ENCODE results near the gene ACAP2. TPM values are rescaled to one million over a fixed set of nuclear protein-coding genes. Genes with fewer than 3 reads are reported as not detected.
A peak's percentile ranks its signal among the peaks of the same experiment; 100 is the strongest.

The ACAP2 gene
- total and polyA plus RNA-seq, 4 donors = 11.2 to 146 (median 38.7) TPM

DNA sequence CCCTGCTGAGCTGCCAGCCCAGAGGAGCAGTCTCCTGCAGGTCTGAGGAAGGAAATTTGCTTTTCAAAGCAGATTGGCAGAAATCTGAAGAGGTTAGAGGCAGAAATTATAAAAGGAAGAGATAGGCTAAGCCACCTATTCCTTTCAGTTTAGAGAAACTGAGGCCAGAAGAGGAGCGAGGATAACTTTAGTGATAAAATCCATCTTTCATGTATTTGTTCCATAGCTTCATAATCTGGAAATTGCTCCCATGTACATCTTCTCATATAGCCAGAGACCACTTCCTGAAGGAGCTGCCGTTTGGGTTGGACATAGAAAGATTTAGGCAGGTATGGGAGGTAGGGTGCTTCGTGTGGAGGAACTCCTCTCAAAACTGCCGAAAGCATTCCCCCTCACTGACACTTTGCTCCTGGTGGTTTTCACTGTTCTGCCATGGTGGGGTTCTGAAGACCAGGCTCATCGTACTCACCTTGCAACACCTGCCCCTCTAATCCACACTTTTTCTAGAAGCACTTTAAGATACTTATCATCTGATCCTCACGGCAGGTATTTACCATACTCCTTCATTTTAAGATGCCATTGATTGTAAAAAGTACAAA is 670 bp upstream of the ACAP2 start:
- DNase-seq = peak in 1 of 3 donors; percentile 12
- H3K4me3 ChIP-seq = no peak overlapping the region
- no peak for ATAC-seq (ENCODE audit: insufficient read depth, low FRiP score)
- H3K36me3 ChIP-seq (ENCODE audit: control insufficient read depth in 4 of 4, insufficient read depth in 4 of 4, low read length in 4 of 4) = no peaks in the 10 kb centered on the region
- H3K27me3 ChIP-seq (ENCODE audit: control insufficient read depth in 3 of 3, insufficient read depth in 3 of 3, low read length in 2 of 3) = no peaks in the 10 kb centered on the region
- H3K9ac ChIP-seq (ENCODE audit: insufficient read depth in 1 of 2, low read length in 2 of 2) = peak overlapping the region in 1 of 2 donors; percentile 86
- TF ChIP-seq, protein P1, sequence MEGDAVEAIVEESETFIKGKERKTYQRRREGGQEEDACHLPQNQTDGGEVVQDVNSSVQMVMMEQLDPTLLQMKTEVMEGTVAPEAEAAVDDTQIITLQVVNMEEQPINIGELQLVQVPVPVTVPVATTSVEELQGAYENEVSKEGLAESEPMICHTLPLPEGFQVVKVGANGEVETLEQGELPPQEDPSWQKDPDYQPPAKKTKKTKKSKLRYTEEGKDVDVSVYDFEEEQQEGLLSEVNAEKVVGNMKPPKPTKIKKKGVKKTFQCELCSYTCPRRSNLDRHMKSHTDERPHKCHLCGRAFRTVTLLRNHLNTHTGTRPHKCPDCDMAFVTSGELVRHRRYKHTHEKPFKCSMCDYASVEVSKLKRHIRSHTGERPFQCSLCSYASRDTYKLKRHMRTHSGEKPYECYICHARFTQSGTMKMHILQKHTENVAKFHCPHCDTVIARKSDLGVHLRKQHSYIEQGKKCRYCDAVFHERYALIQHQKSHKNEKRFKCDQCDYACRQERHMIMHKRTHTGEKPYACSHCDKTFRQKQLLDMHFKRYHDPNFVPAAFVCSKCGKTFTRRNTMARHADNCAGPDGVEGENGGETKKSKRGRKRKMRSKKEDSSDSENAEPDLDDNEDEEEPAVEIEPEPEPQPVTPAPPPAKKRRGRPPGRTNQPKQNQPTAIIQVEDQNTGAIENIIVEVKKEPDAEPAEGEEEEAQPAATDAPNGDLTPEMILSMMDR (IDR thresholded peaks at IDR 0.05; ENCODE audit: control extremely low read depth, extremely low read depth) = no peak
- peak overlapping the region; percentile 55 to 72 for H3K27ac ChIP-seq (ENCODE audit: low read depth in 1 of 2, low read length in 1 of 2)
- 12 to 15% methylated on average over 6 of the region's 6 CpGs for WGBS, 2 donors
- H3K9me3 ChIP-seq (ENCODE audit: control insufficient read depth in 4 of 4, insufficient read depth in 3 of 4, low read length in 3 of 4) = no peaks in the 10 kb centered on the region
- peaks cover 0 to 15% (median 5%) of the 10 kb centered on the region in 5 donors for H3K4me1 ChIP-seq (ENCODE audit: control insufficient read depth in 5 of 5, insufficient read depth in 5 of 5, low read length in 5 of 5)

DNA sequence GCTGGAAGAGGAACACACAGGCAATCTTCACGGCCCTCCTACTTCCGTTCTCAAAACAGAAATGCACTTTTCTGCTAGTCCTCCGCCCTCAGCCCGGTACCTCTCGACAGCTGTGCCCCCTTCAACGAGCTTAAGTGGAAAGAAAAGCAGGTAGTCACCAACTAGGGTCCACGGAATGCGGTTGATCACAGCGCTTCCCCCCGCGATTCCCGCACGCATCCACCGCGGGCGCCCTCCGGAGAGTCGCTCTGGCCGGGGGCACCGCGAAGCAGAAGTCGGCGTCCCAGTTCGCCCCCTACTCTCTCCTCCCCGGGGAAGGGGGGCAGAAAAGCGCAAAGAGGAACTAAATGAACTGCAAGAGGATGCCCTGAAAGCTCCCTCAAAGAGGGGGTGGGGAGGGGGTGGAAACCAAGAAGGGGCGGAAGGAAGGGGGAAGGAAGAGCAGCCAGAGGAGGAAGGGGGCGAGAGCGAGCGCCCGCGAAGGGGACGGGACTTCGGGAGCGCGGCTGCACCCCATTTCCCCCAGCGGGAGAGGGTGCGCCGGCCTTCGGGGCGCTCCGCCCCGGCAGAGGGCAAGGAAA is 738 bp downstream of the ACAP2 start:
- Histone ChIP-seq H3K27me3 (ENCODE audit: control insufficient read depth in 3 of 3, insufficient read depth in 3 of 3, low read length in 2 of 3) (no peaks in the 10 kb centered on the region), H3K4me3 (peak overlapping the region; percentile 93), H3K36me3 (ENCODE audit: control insufficient read depth in 4 of 4, insufficient read depth in 4 of 4, low read length in 4 of 4) (no peaks in the 10 kb centered on the region), H3K9me3 (ENCODE audit: control insufficient read depth in 4 of 4, insufficient read depth in 3 of 4, low read length in 3 of 4) (no peaks in the 10 kb centered on the region), H3K4me1 (ENCODE audit: control insufficient read depth in 5 of 5, insufficient read depth in 5 of 5, low read length in 5 of 5) (peaks cover 0 to 15% (median 5%) of the 10 kb centered on the region in 5 donors), H3K9ac (ENCODE audit: insufficient read depth in 1 of 2, low read length in 2 of 2) (peak overlapping the region; percentile 65 to 93), H3K27ac (ENCODE audit: low read depth in 1 of 2, low read length in 1 of 2) (peak overlapping the region; percentile 96 to 100)
- TF ChIP-seq, protein P1 (IDR thresholded peaks at IDR 0.05; ENCODE audit: control extremely low read depth, extremely low read depth) = no peak
- 0 to 1% methylated on average over 37 to 43 of the region's 43 CpGs for WGBS, 2 donors
- DNase-seq (peak; percentile 68 to 72 (median 71)), ATAC-seq (ENCODE audit: insufficient read depth, low FRiP score) (peak; percentile 4)

DNA sequence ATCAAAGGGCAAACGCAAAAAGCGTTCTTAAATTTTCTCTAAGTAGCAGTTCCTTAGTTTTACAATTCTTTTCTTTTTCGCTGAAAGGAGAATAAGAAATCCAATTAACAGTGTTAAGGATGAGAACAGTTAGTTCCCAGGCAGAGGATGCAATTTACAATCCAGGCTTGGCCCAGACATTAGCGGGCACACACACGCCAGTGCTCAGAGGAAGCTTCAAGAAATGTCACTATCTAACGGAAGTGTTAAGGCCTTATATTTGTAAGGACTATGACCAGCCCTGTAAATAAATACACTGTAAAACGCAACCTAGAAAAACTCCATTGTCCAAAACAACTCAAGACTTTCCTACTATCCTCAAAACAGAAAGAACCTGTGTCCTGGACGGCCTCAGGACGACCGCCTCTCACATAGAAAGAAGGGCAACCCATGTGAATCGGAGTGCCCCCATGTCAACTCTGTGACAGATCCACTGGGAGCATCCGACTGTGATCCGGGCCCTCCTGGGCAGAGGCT is 1.3 kb downstream of the ACAP2 start:
- TF ChIP-seq, protein P1 (IDR thresholded peaks at IDR 0.05; ENCODE audit: control extremely low read depth, extremely low read depth) = no peak
- Histone ChIP-seq H3K4me1 (ENCODE audit: control insufficient read depth in 5 of 5, insufficient read depth in 5 of 5, low read length in 5 of 5) (peaks cover 0 to 15% (median 5%) of the 10 kb centered on the region in 5 donors), H3K9me3 (ENCODE audit: control insufficient read depth in 4 of 4, insufficient read depth in 3 of 4, low read length in 3 of 4) (no peaks in the 10 kb centered on the region), H3K27me3 (ENCODE audit: control insufficient read depth in 3 of 3, insufficient read depth in 3 of 3, low read length in 2 of 3) (no peaks in the 10 kb centered on the region), H3K27ac (ENCODE audit: low read depth in 1 of 2, low read length in 1 of 2) (peak overlapping the region; percentile 96 to 100), H3K4me3 (peak overlapping the region; percentile 93), H3K36me3 (ENCODE audit: control insufficient read depth in 4 of 4, insufficient read depth in 4 of 4, low read length in 4 of 4) (no peaks in the 10 kb centered on the region), H3K9ac (ENCODE audit: insufficient read depth in 1 of 2, low read length in 2 of 2) (peak overlapping the region; percentile 65 to 93)
- ATAC-seq (ENCODE audit: insufficient read depth, low FRiP score) (no peak), DNase-seq (peak in 1 of 3 donors; percentile 11)
- 7 to 11% methylated on average over 13 of the region's 13 CpGs for WGBS, 2 donors
